Astrocyte (in vitro differentiated cells and primary cell): ENCODE measurements around the gene HES7. TPM values are rescaled to one million over a fixed set of nuclear protein-coding genes. Genes with fewer than 3 reads are reported as not detected.
A peak's percentile ranks its signal among the peaks of the same experiment; 100 is the strongest.

Source experiments
- DNase-seq: peaks from one replicate; pipeline ENCODE4 v3.0.0-alpha.2; 2010; ENCODE audit warnings: low read depth
- FAIRE-seq: peaks from 2 replicates; lab custom pipeline; 2011; peaks lifted over from hg19 to GRCh38; lab: Jason Lieb, UNC
- H2AFZ ChIP-seq: 2 replicates; pipeline ENCODE4 v1.6.0; 2012; ENCODE audit warnings: low read depth, low read length, inconsistent platforms
- H3K27ac ChIP-seq: 2 replicates; pipeline ENCODE4 v1.5.1; 2011; ENCODE audit warnings: low read depth, low read length, inconsistent platforms
- H3K27me3 ChIP-seq: 2 replicates; pipeline ENCODE4 v1.6.0; 2011; ENCODE audit warnings: low read length, inconsistent platforms; ENCODE audit not compliant: insufficient read depth
- H3K36me3 ChIP-seq: 2 replicates; pipeline ENCODE4 v1.5.1; 2011; ENCODE audit warnings: low read length, inconsistent platforms; ENCODE audit not compliant: insufficient read depth
- H3K4me1 ChIP-seq: 2 replicates; pipeline ENCODE4 v1.5.1; 2011; ENCODE audit warnings: low read length, inconsistent platforms; ENCODE audit not compliant: insufficient read depth
- H3K4me2 ChIP-seq: 2 replicates; pipeline ENCODE4 v1.6.0; 2012; ENCODE audit warnings: low read length, inconsistent platforms
- H3K4me3 ChIP-seq: 2 replicates; pipeline ENCODE4 v1.5.1; 2011; ENCODE audit warnings: low read depth, mild to moderate bottlenecking, low read length, inconsistent platforms; ENCODE audit not compliant: insufficient read depth
- H3K79me2 ChIP-seq: 2 replicates; pipeline ENCODE4 v1.6.0; 2012; ENCODE audit warnings: mild to moderate bottlenecking, low read length, inconsistent platforms; ENCODE audit not compliant: insufficient read depth
- H3K9ac ChIP-seq: 2 replicates; pipeline ENCODE4 v1.6.0; 2012; ENCODE audit warnings: mild to moderate bottlenecking, low read length, inconsistent platforms
- H3K9me3 ChIP-seq: 2 replicates; pipeline ENCODE4 v1.5.1; 2012; ENCODE audit warnings: low read depth, mild to moderate bottlenecking, low read length, inconsistent platforms; ENCODE audit not compliant: insufficient read depth
- H4K20me1 ChIP-seq: 2 replicates; pipeline ENCODE4 v1.6.0; 2012; ENCODE audit warnings: low read length, inconsistent platforms; ENCODE audit not compliant: insufficient read depth
- H3K27ac Mint-ChIP-seq: one replicate; pipeline ENCODE4 v1.8.0; 2021; ENCODE audit warnings: mild to moderate bottlenecking, mixed read lengths; ENCODE audit not compliant: unreplicated experiment
- H3K27me3 Mint-ChIP-seq: one replicate; pipeline ENCODE4 v1.8.0; 2021; ENCODE audit warnings: low read depth, mixed read lengths; ENCODE audit not compliant: unreplicated experiment
- H3K36me3 Mint-ChIP-seq: one replicate; pipeline ENCODE4 v1.8.0; 2021; ENCODE audit warnings: low read depth, mixed read lengths; ENCODE audit not compliant: unreplicated experiment
- H3K4me1 Mint-ChIP-seq: one replicate; pipeline ENCODE4 v1.8.0; 2021; ENCODE audit warnings: low read depth, mixed read lengths; ENCODE audit not compliant: unreplicated experiment
- H3K4me3 Mint-ChIP-seq: one replicate; pipeline ENCODE4 v1.8.0; 2021; ENCODE audit warnings: mild to moderate bottlenecking, moderate library complexity, mixed read lengths; ENCODE audit not compliant: unreplicated experiment
- H3K9me3 Mint-ChIP-seq: one replicate; pipeline ENCODE4 v1.8.0; 2021; ENCODE audit warnings: mild to moderate bottlenecking, mixed read lengths; ENCODE audit not compliant: unreplicated experiment
- CTCF ChIP-seq: IDR thresholded peaks from 2 replicates; pipeline ENCODE4 v1.5.1; 2011; ENCODE audit warnings: low read depth, mild to moderate bottlenecking, inconsistent platforms, low read length, moderate library complexity; ENCODE audit not compliant: insufficient read depth
- EZH2 ChIP-seq: IDR thresholded peaks from 2 replicates; pipeline ENCODE4 v1.6.1; 2012; ENCODE audit warnings: mild to moderate bottlenecking, low read length, inconsistent platforms; ENCODE audit not compliant: insufficient read depth
- total RNA-seq: library from RNA; stranded (reverse); gene quantifications from 2 replicates; pipeline ENCODE4 v1.2.1, GENCODE V29; 2021

The HES7 gene
- total RNA-seq, 1 donor from 2014 or later = 0.64 TPM

- no peak overlapping the region for H3K9ac ChIP-seq
- no peak overlapping the region for H3K4me3 ChIP-seq
- Mint-ChIP-seq H3K9me3 (no peaks in the 10 kb centered on the region), H3K36me3 (no peaks in the 10 kb centered on the region), H3K27ac (no peak overlapping the region), H3K4me3 (no peak overlapping the region), H3K4me1 (peaks cover 13% of the 10 kb centered on the region), H3K27me3 (no peaks in the 10 kb centered on the region)
- TF ChIP-seq EZH2 (no peak), CTCF (no peak)
- DNase-seq = no peak
- H4K20me1 ChIP-seq = no peaks in the 10 kb centered on the region
- no peaks in the 10 kb centered on the region for H3K9me3 ChIP-seq
- no peak for FAIRE-seq
- no peaks in the 10 kb centered on the region for H3K27me3 ChIP-seq
- H3K36me3 ChIP-seq = no peaks in the 10 kb centered on the region
- H3K27ac ChIP-seq = no peak overlapping the region
- peaks cover 19% of the 10 kb centered on the region for H3K4me1 ChIP-seq
- no peak overlapping the region for H3K4me2 ChIP-seq
- no peak overlapping the region for H2AFZ ChIP-seq
- H3K79me2 ChIP-seq = peaks cover 2% of the 10 kb centered on the region
Measured at GRCh38 chr17:8167526-8167925, 43.6 kb upstream of the HES7 start.

GRCh38 chr17:8166731-8167130, 42.8 kb upstream of the HES7 start:
- Histone ChIP-seq H3K9me3 (no peaks in the 10 kb centered on the region), H3K27me3 (no peaks in the 10 kb centered on the region), H3K27ac (no peak overlapping the region), H3K9ac (no peak overlapping the region), H3K79me2 (peaks cover 10% of the 10 kb centered on the region), H3K4me2 (no peak overlapping the region), H3K4me3 (no peak overlapping the region), H2AFZ (no peak overlapping the region), H4K20me1 (peaks cover 5% of the 10 kb centered on the region), H3K4me1 (peaks cover 24% of the 10 kb centered on the region), H3K36me3 (no peaks in the 10 kb centered on the region)
- H3K4me3 Mint-ChIP-seq = no peak overlapping the region
- H3K27ac Mint-ChIP-seq = no peak overlapping the region
- TF ChIP-seq EZH2 (no peak), CTCF (no peak)
- H3K36me3 Mint-ChIP-seq = no peaks in the 10 kb centered on the region
- DNase-seq = no peak
- H3K9me3 Mint-ChIP-seq = no peaks in the 10 kb centered on the region
- no peak for FAIRE-seq
- H3K27me3 Mint-ChIP-seq = no peaks in the 10 kb centered on the region
- peaks cover 14% of the 10 kb centered on the region for H3K4me1 Mint-ChIP-seq

- H3K9ac ChIP-seq = peak overlapping the region; percentile 100
- FAIRE-seq (no peak), DNase-seq (no peak)
- TF ChIP-seq EZH2 (no peak), CTCF (no peak)
- H3K4me2 ChIP-seq = peak overlapping the region; percentile 93
- H3K36me3 ChIP-seq = peaks cover 7% of the 10 kb centered on the region
- Mint-ChIP-seq H3K4me3 (peak overlapping the region; percentile 64), H3K9me3 (no peaks in the 10 kb centered on the region), H3K27ac (peak overlapping the region; percentile 75), H3K36me3 (no peaks in the 10 kb centered on the region), H3K27me3 (no peaks in the 10 kb centered on the region), H3K4me1 (peaks cover 23% of the 10 kb centered on the region)
- H3K9me3 ChIP-seq = no peaks in the 10 kb centered on the region
- peaks cover 35% of the 10 kb centered on the region for H3K4me1 ChIP-seq
- H2AFZ ChIP-seq = peak overlapping the region; percentile 70
- H3K27me3 ChIP-seq = no peaks in the 10 kb centered on the region
- H3K79me2 ChIP-seq = peaks cover 28% of the 10 kb centered on the region
- peaks cover 24% of the 10 kb centered on the region for H4K20me1 ChIP-seq
- H3K27ac ChIP-seq = peak overlapping the region; percentile 10
- no peak overlapping the region for H3K4me3 ChIP-seq
Measured at GRCh38 chr17:8164815-8165131, 40.9 kb upstream of the HES7 start.
